ENCODE measurements around the gene PRKCQ. TPM values are rescaled to one million over a fixed set of nuclear protein-coding genes. Genes with fewer than 3 reads are reported as not detected.

Gene PRKCQ
- total RNA-seq, 1 experiment from 2014 or later, result 12.1 TPM

- Histone ChIP-seq H3K79me1 (ENCODE audit: insufficient read depth, low read depth, low read length, poor library complexity, severe bottlenecking) (no peaks in the 10 kb centered on the region), H3K14ac (ENCODE audit: insufficient read depth, low read length) (no peak overlapping the region), H3T11ph (ENCODE audit: low read length) (no peak overlapping the region), H3K4ac (ENCODE audit: low read depth, low read length) (no peak overlapping the region), H3K27ac (ENCODE audit: insufficient read length, low read depth, low read length) (no peak overlapping the region), H3K56ac (ENCODE audit: insufficient read length, low read depth, low read length) (no peak overlapping the region), H3K9ac (ENCODE audit: extremely low read depth, insufficient read length, low read length) (no peak overlapping the region), H4K8ac (replicated peaks; ENCODE audit: insufficient read length, low read depth, low read length) (no peak overlapping the region), H3K79me2 (ENCODE audit: insufficient read depth, low read length) (no peaks in the 10 kb centered on the region), H3K9me3 (ENCODE audit: control insufficient read depth, low read depth, low read length) (no peaks in the 10 kb centered on the region), H2BK20ac (ENCODE audit: low read depth, low read length, poor library complexity, severe bottlenecking) (no peak overlapping the region), H3K23ac (ENCODE audit: insufficient read length, low read depth, low read length) (no peak overlapping the region), H2BK15ac (ENCODE audit: low read depth, low read length) (no peak overlapping the region), H3K27me3 (ENCODE audit: insufficient read depth, low read length) (no peaks in the 10 kb centered on the region), H4K20me1 (ENCODE audit: control insufficient read depth, insufficient read depth, insufficient read length) (no peaks in the 10 kb centered on the region), H2AK5ac (ENCODE audit: insufficient read length, low read length) (no peak overlapping the region), H2AFZ (ENCODE audit: low read length) (no peak overlapping the region), H3K4me1 (ENCODE audit: insufficient read depth, low read length) (peaks cover 4% of the 10 kb centered on the region; the same call in 1 of the 2 replicates), H4K5ac (ENCODE audit: insufficient read length, low read depth, low read length) (no peak overlapping the region), H3K4me2 (ENCODE audit: insufficient read depth, insufficient read length, low read length) (no peak overlapping the region), H4K91ac (ENCODE audit: insufficient read length, low read depth, low read length) (no peak overlapping the region), H2BK120ac (ENCODE audit: low read depth, low read length, poor library complexity, severe bottlenecking) (no peak overlapping the region), H3K23me2 (ENCODE audit: insufficient read length, low read depth, low read length, poor library complexity, severe bottlenecking) (no peaks in the 10 kb centered on the region), H2BK5ac (ENCODE audit: insufficient read length, low read length) (no peak overlapping the region), H2BK12ac (ENCODE audit: insufficient read length, low read depth, low read length) (no peak overlapping the region), H3K18ac (ENCODE audit: insufficient read length, low read depth, low read length) (no peak overlapping the region)
- peaks cover 12 to 16% of the 10 kb centered on the region in 2 experiments for H3K4me1 Mint-ChIP-seq
- H3K9me3 Mint-ChIP-seq, result peaks cover 9 to 13% of the 10 kb centered on the region in 2 experiments; a peak in 3 of 5 replicates
- TF ChIP-seq, protein P1, sequence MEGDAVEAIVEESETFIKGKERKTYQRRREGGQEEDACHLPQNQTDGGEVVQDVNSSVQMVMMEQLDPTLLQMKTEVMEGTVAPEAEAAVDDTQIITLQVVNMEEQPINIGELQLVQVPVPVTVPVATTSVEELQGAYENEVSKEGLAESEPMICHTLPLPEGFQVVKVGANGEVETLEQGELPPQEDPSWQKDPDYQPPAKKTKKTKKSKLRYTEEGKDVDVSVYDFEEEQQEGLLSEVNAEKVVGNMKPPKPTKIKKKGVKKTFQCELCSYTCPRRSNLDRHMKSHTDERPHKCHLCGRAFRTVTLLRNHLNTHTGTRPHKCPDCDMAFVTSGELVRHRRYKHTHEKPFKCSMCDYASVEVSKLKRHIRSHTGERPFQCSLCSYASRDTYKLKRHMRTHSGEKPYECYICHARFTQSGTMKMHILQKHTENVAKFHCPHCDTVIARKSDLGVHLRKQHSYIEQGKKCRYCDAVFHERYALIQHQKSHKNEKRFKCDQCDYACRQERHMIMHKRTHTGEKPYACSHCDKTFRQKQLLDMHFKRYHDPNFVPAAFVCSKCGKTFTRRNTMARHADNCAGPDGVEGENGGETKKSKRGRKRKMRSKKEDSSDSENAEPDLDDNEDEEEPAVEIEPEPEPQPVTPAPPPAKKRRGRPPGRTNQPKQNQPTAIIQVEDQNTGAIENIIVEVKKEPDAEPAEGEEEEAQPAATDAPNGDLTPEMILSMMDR (conservative IDR thresholded peaks at IDR 0.05), result no peak
- DNase-seq, result no peak
- no peaks in the 10 kb centered on the region; the same call in 1 of the 2 replicates for H3K27me3 Mint-ChIP-seq (ENCODE audit: low read depth)
- peaks cover 5 to 13% (median 6%) of the 10 kb centered on the region in 3 experiments; a peak in 4 of 7 replicates for H3K36me3 Mint-ChIP-seq (ENCODE audit: insufficient read depth in 1 of 3, low read depth in 3 of 3)
- no peak overlapping the region for H3K27ac Mint-ChIP-seq
- H3K4me3 Mint-ChIP-seq, result no peak overlapping the region
- WGBS (ENCODE audit: extremely low coverage, insufficient read length, low lambda C conversion rate), result no CpG with 5 or more reads among the region's 1 CpG
Observed at GRCh38 chr10:6602700-6603084, 22.6 kb upstream of the PRKCQ start.
